Suppressor macrophage (primary cell): ENCODE data around the gene SLC35F5.
"Not testable (repeated sequence)": the region's sequence is repeated elsewhere in the genome, so short reads cannot be mapped to it uniquely, and the experiment has no call there.

Experiments
- DNase-seq, 4 experiments: peaks; one replicate each; pipeline ENCODE4 v3.0.0-alpha.2; 2020 to 2022

SLC35F5 gene

DNA sequence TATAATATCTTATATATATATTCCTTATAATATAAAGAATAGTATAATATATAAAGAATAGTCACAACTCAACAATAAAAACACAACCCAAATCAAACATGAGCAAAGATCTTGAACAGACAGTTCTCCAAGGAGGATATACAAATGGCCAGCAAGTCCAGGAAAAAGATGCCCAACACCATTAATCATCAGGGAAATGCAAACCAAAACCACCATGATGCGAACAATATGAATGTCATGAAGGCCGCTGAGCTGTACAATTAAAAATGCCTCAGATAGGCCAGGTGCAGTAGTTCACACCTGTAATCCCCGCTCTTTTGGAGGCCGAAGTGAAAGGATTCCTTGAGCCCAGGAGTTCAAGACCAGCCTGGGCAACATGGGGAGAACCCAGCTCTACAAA lies 58.9 kb downstream of the SLC35F5 start:
- no peak for DNase-seq

DNA sequence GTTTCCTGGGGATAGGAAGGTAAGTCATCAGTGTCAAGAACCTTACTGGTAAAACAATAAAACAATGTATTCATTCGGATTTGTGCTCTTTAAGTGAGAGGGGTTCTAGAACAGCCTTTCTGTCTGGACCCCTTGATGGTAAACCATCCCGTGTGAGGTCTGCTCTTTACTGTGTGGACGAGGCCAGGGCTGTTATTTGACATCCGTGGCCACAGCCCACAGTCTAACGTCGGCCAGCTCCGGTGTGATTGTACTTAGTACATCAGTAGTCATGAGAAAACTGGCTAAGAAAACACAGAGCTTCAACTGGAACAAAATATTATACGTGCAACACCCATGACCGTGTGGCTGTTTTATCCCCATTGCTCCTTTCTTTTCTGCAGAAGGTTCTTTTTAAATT lies 62.0 kb downstream of the SLC35F5 start:
- no peak for DNase-seq

DNA sequence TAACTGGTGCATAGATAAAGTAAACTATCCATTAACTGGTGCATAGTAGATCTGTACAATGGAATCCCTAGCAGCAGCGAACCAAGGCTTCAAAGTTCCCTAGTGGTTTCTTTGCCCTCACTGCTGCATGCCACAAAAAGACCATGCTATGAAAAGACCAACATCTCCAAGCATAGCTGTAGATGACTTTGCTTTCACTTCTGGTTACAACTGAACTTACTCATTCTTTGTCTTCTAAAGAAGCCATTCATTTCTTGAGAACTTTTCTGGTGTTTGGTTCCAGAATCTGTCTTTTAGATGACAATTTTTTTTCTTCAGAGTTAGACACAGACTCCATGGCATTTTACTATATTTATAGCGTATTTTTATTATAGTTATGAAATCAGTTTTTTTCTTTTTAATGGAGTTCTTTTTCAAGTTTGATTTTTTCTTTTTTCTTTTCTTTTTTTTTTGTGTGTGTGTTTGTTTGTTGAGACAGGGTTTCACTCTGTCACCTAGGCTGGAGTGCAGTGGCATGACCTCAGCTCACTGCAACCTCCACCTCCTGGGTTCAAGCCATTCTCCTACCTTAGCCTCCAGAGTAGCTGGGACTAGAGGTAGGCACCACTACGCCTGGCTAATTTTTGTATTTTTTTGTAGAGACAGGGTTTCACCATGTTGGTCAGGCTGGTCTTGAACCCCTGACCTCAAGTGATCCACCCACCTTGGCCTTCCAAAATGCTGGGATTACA lies 63.6 kb downstream of the SLC35F5 start:
- DNase-seq, result peak in 3 of 4 experiments; percentile 12 to 45 (median 24)

DNA sequence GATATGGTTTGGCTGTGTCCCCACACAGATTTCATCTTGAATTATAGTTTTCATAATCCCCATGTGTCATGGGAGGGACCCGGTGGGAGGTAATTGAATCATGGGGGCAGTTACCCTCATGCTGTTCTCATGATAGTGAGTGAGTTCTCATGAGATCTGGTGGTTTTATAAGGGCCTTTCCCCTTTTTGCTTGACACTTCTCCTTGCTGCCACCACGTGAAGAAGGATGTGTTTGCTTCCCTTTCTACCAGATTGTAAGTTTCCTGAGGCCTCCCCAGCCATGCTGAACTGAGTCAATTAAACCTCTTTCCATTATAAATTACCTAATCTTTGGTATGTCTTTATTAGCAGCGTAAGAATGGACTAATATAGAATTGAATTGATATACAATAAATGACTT lies 65.6 kb downstream of the SLC35F5 start:
- peak; percentile 14 to 54 (median 42) for DNase-seq

DNA sequence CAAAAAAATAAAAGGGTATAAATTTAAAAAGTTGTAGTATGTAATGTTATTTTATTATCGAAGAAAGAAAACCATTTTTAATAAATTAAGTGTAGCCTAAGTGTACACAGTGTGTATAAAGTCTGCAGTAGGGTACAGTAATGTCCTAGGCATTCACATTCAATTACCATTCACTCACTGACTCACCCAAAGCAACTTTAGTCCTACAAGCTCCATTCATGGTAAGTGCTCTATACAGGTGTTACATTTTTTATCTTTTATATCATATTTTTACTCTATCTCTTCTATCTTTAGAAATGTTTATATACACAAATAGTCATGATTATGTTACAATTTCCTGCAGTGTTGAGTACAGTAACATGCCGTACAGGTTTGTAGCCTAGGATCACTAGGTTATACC lies 69.9 kb downstream of the SLC35F5 start:
- DNase-seq, result no peak

DNA sequence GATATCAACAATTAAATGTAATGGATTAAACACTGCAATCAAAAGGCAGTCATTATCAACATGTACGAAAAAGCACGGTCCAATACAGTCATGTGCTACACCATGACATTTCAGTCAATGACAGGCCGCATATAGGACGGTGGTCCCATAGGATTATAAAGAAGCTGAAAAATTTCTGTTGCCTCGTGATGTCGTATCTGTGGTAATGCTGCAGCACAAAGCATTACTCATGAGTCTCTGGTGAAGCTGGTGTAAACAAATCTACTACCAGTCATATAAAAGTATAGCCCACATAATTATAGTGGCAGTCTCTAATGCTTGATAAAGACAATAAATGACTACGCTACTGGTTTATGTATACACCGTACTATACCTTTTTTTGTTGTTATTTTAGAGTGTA lies 71.0 kb downstream of the SLC35F5 start:
- no peak for DNase-seq

DNA sequence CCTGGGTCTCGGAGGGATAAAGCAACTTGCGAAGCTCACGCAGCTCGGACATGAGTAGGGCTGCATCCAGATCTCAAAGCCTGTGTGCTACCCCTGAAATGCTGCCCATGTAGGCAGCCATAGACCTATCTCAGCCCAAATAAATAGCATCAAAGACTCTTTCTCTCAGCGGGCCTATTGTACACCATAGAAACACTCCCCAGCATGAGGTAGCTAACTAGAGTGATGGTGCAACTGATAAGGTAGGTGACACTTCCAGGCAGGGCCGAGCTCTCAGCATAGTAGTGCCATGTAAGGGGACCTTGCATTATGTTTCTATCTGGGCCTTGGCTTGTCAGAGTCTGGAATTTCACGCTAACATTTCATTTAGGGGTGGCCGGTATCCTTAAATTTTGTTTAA lies 77.0 kb downstream of the SLC35F5 start:
- DNase-seq, result no peak

DNA sequence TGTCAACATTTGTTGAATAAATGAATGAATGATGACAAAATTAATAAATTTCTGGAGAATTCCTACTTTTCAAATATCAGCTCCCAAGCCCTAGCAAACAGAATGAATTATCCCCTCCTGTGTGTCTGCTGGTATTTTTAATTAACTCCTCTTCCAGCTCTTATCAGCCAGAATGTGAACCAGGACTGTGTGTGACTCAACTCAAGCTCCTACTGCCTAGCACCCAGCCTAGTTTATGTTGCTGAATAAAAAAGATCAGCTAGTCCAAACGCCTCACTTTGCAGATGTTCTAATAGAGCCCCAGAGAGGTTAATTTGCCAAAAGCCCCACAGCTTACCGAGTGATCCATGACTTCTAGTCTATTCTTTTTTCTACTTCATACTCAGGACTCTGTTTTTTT lies 79.1 kb downstream of the SLC35F5 start:
- no peak for DNase-seq

DNA sequence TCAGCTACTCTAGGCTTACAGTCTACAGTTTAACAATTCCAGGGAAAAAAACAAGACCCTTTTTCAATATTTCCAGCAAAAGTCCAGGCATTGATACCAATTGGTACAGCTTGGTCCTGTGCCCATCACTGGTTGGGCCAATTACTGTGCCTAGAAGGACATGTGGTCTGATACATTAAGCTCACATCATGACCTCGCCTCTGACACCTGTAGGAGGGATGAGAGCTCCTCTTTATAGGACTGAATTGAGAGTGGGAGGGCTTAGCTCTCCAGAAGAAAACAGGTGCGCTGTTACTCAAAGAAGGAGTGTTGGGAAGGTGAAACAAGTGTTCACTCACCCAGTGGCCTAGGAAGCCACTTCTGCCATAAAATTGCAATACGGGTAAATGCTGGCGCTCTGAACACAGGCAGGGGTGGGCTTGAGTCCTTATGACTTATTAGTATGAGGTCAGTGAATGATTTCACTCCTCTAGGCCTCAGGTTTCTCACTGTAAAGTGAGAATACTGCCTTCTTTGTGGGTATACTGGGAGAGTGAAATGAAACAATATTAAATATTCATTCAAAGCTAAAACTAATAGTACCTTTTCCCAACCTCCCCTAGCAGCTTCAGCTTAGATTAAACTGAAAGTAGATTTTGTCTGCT lies 79.7 kb downstream of the SLC35F5 start:
- DNase-seq, result no peak

DNA sequence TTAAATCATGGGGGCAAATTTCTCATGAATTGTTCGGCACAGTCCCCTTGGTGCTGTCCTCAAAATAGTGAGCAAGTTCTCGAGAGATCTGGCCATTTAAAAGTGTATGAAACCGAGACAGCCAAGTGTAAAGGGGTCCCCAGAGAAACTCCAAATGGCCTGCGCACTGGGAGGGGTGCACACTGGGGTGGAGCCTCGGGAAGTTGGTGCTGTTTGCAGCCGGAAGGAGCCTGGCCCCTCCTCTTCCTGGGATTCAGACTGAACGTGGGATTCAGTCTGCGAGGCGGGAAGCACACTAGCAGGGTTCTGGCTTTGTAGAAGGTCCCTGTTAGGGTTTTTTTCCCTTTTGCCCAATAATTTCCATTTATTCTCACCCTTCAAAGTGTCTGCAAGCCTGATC lies 80.6 kb downstream of the SLC35F5 start:
- DNase-seq, result no peak

DNA sequence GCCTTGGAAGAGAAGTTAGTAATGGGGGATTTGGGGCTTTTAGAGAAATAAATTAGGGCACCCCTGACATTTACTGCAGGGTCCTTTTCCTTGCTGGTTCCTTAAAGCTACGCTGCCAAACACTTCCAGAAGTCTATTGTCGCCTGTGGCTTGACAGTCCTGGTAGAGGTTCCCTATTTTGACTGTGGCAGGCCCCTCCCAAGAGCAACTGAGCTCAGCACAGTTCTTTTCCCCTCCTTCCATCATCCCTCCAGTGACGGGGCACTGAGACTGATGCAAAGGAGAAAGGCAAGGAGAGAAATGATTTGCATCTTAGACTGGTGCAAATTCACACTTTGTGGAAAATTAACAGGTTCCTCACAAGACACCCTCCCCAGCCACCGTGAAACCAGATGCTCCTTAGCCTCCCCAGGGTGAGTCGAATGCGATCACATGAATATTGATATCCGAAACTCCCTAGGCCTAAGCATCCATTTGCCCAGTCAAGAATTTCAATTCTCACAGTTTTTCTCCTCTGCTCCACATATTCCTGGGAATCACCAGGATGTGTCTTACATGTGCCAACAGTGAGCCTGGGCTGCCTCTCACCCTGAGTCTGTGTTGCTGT lies 84.0 kb downstream of the SLC35F5 start:
- DNase-seq, result peak; percentile 32 to 65 (median 57)

DNA sequence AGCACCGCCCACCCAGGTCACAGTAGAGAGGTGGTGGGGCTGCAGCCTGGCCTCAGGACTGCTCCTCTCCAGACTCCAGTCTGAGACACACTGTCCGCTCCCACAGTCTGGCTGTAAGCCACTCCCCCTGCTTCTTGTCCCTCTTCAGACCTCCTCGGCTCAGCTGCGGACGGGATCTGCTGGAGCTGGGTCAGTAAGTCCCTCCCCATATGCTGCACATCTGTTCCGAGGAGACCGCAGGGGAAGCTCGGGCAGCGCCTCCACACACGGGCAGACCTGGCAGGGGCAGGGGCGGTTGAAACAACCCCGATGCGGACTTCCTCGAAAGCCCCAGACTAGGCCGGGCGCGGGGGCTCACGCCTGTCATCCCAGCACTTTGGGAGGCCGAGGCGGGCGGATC lies 87.4 kb downstream of the SLC35F5 start:
- DNase-seq, result not testable (repeated sequence)

DNA sequence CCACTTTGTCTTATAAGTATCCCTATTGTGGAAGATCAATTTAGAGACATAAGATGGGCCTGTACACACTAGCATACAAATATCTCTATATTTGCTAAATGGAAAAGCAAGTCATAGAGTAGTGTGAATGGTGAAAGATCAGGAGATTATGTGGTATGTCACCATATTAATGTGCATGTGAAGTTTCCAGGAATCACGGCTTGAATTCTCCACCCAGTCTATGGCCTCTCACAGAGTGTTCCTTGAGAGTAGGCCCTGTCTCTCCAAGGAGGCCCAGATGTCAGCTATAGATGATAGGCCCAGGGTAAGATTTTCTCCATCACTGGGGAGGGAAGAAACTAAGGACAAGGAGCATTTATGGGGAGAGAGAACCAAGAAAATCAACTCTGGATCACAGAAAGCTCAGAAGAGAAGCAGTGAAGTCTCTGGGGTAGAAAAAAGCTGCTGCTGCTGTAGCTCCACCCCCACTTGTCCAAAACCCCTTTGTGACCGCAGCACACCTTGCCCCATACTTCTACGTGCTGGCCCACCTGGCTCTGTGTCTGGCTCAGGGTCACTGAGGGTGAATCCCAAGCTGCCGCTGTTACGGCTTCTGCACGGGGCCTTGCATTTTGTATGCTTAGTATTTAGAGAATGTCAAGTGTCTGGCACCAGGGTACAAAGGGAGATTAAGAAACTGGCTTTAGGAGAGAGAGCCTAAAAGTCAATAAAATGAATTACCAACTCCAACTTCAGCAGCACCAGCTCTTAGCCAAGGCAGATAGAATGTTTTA lies 91.5 kb downstream of the SLC35F5 start:
- DNase-seq, result not testable (repeated sequence)

DNA sequence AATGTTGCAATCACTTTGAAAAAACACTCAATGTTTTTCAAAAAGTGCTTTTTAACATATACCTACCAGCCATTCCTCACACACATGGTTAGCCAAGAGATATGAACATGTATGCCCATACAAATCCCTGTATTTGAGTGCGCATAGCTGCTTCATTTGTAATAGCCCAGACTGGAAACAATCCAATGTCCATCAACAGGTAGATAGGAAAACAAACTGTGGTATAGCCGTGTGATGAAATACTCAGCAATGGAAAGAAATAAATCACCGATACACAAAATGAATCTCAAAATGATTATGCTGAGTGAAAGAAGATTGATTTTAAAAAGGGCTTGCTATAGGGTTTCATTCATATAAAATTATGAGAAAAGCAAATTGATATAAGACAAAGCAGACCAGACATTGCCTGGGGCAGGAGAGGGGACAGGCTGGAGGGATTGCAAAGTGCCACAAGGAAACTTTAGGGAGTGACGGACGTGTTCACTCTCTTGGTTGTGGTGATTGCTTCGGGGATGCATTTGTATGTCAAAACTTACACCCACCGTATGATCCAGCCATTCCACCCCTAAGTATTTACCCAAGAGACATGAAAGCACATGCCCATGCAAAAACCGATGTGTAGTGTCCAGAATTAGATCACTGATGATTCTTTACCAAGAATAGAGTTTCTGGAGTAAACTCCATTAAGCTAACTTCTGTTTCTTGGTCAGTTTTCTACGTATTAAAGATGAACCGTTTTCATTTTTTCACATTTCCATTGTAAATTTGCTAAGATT lies 93.0 kb downstream of the SLC35F5 start:
- DNase-seq, result not testable (repeated sequence)
